ENCODE data around the gene INPPL1.

- TF ChIP-seq CTCF (IDR thresholded peaks at IDR 0.05) (no peak), POLR2A (IDR thresholded peaks at IDR 0.05) (no peak)
Measured at GRCh38 chr11:72234514-72234830, 9.9 kb downstream of the INPPL1 start.

Data from body of pancreas (tissue), 4 donors.